ENCODE data around the gene SLAMF9.

The SLAMF9 gene

GRCh38 chr1:159933347-159933746, 20.7 kb downstream of the SLAMF9 start:
- TF ChIP-seq CREB5 (CRISPR knock-in tag; IDR thresholded peaks at IDR 0.05; ENCODE audit: low read depth): no peak
- no peak for TF ChIP-seq PATZ1 (CRISPR knock-in tag; IDR thresholded peaks at IDR 0.05; ENCODE audit: borderline replicate concordance)
- no peak for TF ChIP-seq ISL1 (CRISPR knock-in tag; IDR thresholded peaks at IDR 0.05)
- TF ChIP-seq ZNF70 (CRISPR knock-in tag; IDR thresholded peaks at IDR 0.05): no peak
- TF ChIP-seq TSHZ2 (CRISPR knock-in tag; IDR thresholded peaks at IDR 0.05): no peak
- no peak for TF ChIP-seq ARNTL (CRISPR knock-in tag; IDR thresholded peaks at IDR 0.05; ENCODE audit: borderline replicate concordance, low read depth)
- ATAC-seq: no peak

GRCh38 chr1:159932296-159933285, 21.4 kb downstream of the SLAMF9 start:
- ATAC-seq: no peak

More at GRCh38 chr1:159932296-159933285, 21.4 kb downstream of the SLAMF9 start:
- no peak for TF ChIP-seq POU6F1 (CRISPR knock-in tag; IDR thresholded peaks at IDR 0.05; ENCODE audit: borderline replicate concordance, low read depth)
- no peak for TF ChIP-seq TSHZ2 (CRISPR knock-in tag; IDR thresholded peaks at IDR 0.05)
- no peak for TF ChIP-seq ARNTL (CRISPR knock-in tag; IDR thresholded peaks at IDR 0.05; ENCODE audit: borderline replicate concordance, low read depth)
- no peak for TF ChIP-seq PATZ1 (CRISPR knock-in tag; IDR thresholded peaks at IDR 0.05; ENCODE audit: borderline replicate concordance)
- no peak for TF ChIP-seq ZFP3 (CRISPR knock-in tag; IDR thresholded peaks at IDR 0.05)
- no peak for TF ChIP-seq TOX (CRISPR knock-in tag; IDR thresholded peaks at IDR 0.05; ENCODE audit: borderline replicate concordance)
- TF ChIP-seq ZFP30 (CRISPR knock-in tag; IDR thresholded peaks at IDR 0.05): no peak
- TF ChIP-seq ZNF8 (CRISPR knock-in tag; IDR thresholded peaks at IDR 0.05): no peak
